AG09309 (cell line): Measurements from ENCODE around the gene NLK.
"Not testable (repeated sequence)": the region's sequence is repeated elsewhere in the genome, so short reads cannot be mapped to it uniquely, and the experiment has no call there.

Source experiments
- DNase-seq: peaks from one replicate; pipeline ENCODE4 v3.0.0-alpha.2; 2010; ENCODE audit warnings: low read depth
- H3K4me3 ChIP-seq: 2 replicates; pipeline ENCODE4 v1.5.1; 2011; ENCODE audit warnings: mild to moderate bottlenecking, low read depth, low read length, moderate library complexity; ENCODE audit not compliant: control insufficient read depth
- CTCF ChIP-seq: IDR thresholded peaks from 2 replicates; pipeline ENCODE4 v1.5.1; 2011; ENCODE audit warnings: mild to moderate bottlenecking, low read depth, low read length, inconsistent platforms; ENCODE audit not compliant: insufficient read depth, control insufficient read depth; ENCODE audit errors: missing control alignments

The NLK gene

DNA sequence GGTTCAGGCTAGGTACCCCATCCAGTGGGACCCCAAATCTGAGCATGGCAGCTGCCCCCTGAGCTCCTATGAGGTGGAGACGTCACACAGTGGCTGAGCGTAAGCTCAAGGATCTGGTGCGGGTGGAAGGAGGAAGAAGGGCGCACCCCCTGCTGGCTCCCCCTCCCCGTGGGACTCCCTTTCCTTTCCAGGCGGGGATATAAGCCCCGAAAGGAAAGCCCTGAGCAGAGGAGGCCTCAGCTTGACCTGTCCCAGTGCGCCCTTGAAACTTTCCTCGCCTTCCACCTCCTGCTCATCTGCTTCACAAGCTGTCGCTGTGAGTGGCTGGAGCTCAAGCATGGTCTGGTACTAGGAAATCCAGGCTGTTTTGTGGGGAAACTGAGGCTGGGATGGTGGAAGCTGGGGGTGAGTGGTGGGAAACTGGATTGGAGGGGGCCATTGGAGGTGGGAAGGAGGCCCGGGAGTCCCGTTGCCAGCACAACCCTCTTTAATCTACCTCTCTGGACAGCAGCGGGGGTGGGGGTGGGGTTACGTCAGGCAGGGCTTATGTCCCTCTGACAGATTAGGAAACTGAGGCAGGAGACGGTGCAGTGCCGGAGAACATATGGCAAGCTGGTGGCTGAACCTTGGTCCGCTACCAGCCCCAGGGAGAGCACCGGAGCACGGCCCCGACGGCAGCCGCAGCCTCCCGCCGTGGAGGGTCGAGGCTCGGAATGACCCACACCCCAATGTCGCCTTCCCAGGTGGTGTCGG lies 184.3 kb downstream of the NLK start:
- H3K4me3 ChIP-seq: no peak overlapping the region; the same call in 1 of the 2 replicates
- no peak for DNase-seq
- no peak for TF ChIP-seq CTCF

GRCh38 chr17:28227316-28228108 lies 185.0 kb downstream of the NLK start:
- DNase-seq: no peak
- no peak for TF ChIP-seq CTCF
- H3K4me3 ChIP-seq: peak overlapping the region; percentile 50

DNA sequence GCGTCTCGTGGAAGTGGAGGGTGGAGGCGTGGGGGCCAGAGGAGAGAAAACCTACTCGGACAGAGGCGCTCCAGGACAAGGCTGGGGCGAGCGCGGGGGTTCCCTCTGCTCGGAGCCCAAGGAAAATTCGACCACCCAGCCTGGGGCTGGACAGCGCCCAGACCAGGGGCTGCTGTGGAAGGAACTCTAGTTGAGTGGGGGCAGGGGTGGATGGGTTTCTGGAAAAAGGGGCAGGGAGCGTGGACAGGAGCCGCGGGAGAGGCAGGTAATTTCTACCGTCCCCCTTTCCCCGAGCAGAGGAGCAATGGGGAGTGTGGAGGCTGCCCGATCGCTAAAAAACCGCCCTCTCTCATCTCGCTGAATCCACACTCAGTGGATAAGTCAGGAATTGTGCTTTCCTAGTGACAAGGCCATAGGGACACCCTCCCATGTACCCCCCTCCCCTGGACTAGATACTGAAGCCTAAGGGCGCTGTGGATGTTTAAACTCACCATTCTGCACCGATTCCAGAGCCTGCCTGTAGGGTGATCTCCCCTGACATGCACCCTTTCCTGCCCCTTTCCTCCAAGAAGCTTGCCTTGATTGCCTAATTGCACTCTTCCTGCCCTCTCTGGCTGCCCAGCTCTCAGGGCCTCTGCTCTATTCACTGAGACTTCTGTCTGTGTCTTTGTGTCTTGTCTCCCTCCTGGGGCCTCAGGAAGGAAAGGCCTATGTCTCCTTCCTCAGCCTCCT lies 185.8 kb downstream of the NLK start:
- peak overlapping the region; percentile 50 for H3K4me3 ChIP-seq
- no peak for DNase-seq

DNA sequence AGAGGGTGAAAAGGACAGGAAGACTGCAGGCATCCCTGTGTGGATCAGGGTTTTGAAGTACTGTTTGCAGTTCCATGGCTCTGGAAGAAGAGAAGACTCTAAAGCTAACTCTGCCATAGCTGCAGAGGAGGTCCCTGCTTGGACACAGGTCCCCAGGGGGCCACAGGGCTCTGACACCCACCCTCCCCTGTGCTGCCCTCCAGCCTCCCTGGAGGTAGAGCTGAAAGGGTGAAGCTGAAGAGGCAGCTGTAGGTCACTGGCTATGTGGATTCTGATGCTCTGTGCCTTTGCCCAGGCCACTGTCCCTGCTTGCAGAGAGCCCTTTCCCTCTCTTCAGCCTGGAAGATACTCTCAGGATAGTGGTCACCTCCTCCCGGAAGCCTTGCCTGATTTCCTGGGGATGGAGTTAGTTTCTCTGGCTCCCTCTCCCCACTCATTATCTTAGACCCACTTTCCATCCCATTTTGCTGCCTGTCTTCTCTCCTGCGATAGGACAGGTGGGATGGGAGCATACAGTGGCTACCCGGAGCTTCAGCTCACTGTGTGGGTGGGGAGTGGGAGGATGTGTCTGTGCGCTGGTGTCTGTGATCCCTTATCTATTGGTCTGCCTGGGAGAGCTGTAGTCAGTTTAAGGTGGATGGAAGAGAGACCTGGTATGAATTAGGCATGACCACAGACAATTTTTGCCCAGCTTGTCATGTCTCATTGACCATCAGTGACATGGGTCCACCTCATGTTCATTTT lies 186.7 kb downstream of the NLK start:
- H3K4me3 ChIP-seq: no peak overlapping the region
- DNase-seq: no peak
- no peak for TF ChIP-seq CTCF

More for the DNA sequence above, 185.8 kb downstream of the NLK start:
- TF ChIP-seq CTCF: peak; percentile 28

- TF ChIP-seq CTCF: no peak
- no peak for DNase-seq
- H3K4me3 ChIP-seq: no peak overlapping the region
Observed at GRCh38 chr17:28230011-28230410, 187.5 kb downstream of the NLK start.

DNA sequence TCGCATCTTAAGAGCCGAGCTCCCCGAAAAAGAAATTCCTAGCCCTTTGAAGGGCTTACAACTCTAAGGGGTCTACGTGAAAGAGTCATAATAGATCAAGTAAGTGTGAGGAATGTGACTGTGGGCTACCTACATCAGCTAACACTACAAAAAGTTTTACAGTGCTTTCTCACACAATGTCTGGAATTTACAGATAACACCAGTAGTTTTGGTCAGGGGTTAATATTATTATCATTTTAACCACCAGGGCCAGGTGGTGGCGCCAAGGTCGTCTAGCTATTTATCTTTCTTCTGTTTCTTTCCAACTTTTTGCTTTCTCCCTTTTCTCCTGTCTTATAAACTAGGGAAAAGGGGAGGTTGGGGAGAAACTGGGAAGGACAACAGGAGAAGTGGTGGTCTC lies 188.1 kb downstream of the NLK start:
- not testable (repeated sequence) for H3K4me3 ChIP-seq, DNase-seq

GRCh38 chr17:28231624-28232023 lies 189.1 kb downstream of the NLK start:
- not testable (repeated sequence) for H3K4me3 ChIP-seq, DNase-seq
